Activated T-cell treated with anti-CD3 and anti-CD28 coated beads, Interleukin-2, amount 50 U/mL, for 72 hours (primary cell): Measurements from ENCODE around the gene SFTA2. TPM values are rescaled to one million over a fixed set of nuclear protein-coding genes. Genes with fewer than 3 reads are reported as not detected.

Experiments
- ATAC-seq, 2 donors: fragments of 150-1000 bp; cut with Tn5 transposase; replicated peaks in 1 of 2; 2 replicates each; pipeline ENCODE4 v1.10.0; 2021; ENCODE audit warnings: moderate library complexity in 2 of 2, mild to moderate bottlenecking in 1 of 2
- DNase-seq, 2 donors: peaks; one replicate each; pipeline ENCODE4 v3.0.0; 2021 to 2022; ENCODE audit warnings: mixed read lengths in 1 of 2
- H3K27ac Mint-ChIP-seq: one replicate; pipeline ENCODE4 v1.8.0; 2022; ENCODE audit warnings: mild to moderate bottlenecking, moderate library complexity, mixed read lengths
- H3K27me3 Mint-ChIP-seq: one replicate; pipeline ENCODE4 v1.8.0; 2022; ENCODE audit warnings: low read depth, mixed read lengths
- H3K36me3 Mint-ChIP-seq, 2 donors: one replicate each; pipeline ENCODE4 v1.8.0; 2022; ENCODE audit warnings: mixed read lengths in 2 of 2, mild to moderate bottlenecking in 1 of 2; ENCODE audit not compliant: insufficient read depth in 2 of 2
- H3K4me1 Mint-ChIP-seq: one replicate; pipeline ENCODE4 v1.8.0; 2022; ENCODE audit warnings: low read depth, mixed read lengths
- H3K4me3 Mint-ChIP-seq, 2 donors: one replicate each; pipeline ENCODE4 v1.8.0; 2022; ENCODE audit warnings: mild to moderate bottlenecking in 2 of 2, mixed read lengths in 2 of 2, moderate library complexity in 2 of 2
- H3K9me3 Mint-ChIP-seq, 2 donors: one replicate each; pipeline ENCODE4 v1.8.0; 2022; ENCODE audit warnings: mixed read lengths in 2 of 2
- total RNA-seq, 2 donors: library from RNA; stranded (reverse); gene quantifications; one replicate each; pipeline ENCODE4 v1.2.3, GENCODE V29; 2022

Gene SFTA2
- total RNA-seq, 2 donors from 2014 or later: 0.31 TPM; not detected in 1

GRCh38 chr6:30882204-30882758 lies 49.7 kb downstream of the SFTA2 start:
- Mint-ChIP-seq H3K36me3 (no peaks in the 10 kb centered on the region), H3K9me3 (no peaks in the 10 kb centered on the region), H3K4me1 (peaks cover 47% of the 10 kb centered on the region), H3K27ac (no peak overlapping the region), H3K4me3 (no peak overlapping the region), H3K27me3 (no peaks in the 10 kb centered on the region)
- DNase-seq: no peak
- ATAC-seq: no peak

- H3K4me1 Mint-ChIP-seq: peaks cover 50% of the 10 kb centered on the region
- no peak for ATAC-seq
These were observed 50.4 kb downstream of the SFTA2 start for GRCh38 chr6:30881392-30882203.

More at GRCh38 chr6:30881392-30882203, 50.4 kb downstream of the SFTA2 start:
- no peaks in the 10 kb centered on the region for H3K36me3 Mint-ChIP-seq
- no peak overlapping the region for H3K27ac Mint-ChIP-seq
- no peaks in the 10 kb centered on the region for H3K27me3 Mint-ChIP-seq
- H3K9me3 Mint-ChIP-seq: no peaks in the 10 kb centered on the region
- no peak for DNase-seq
- no peak overlapping the region for H3K4me3 Mint-ChIP-seq

Other genes with a start within 250 kb of the SFTA2 start
- 100 to 1,000 TPM; 179 to 200 TPM for gene PPP1R18, start 245.5 kb downstream of the SFTA2 start, total RNA-seq
- 10 to 100 TPM; 26.9 to 29.6 TPM for gene NRM, start 241.2 kb downstream of the SFTA2 start, total RNA-seq
- 100 to 1,000 TPM; 102 to 127 TPM for gene MDC1, start 214.9 kb downstream of the SFTA2 start, total RNA-seq
- gene TUBB, start 211.8 kb downstream of the SFTA2 start, total RNA-seq: 100 to 1,000 TPM; 668 to 724 TPM
- 100 to 1,000 TPM; 293 to 319 TPM for gene FLOT1, start 189.5 kb downstream of the SFTA2 start, total RNA-seq
- gene IER3, start 187.6 kb downstream of the SFTA2 start, total RNA-seq: 100 to 1,000 TPM; 174 to 197 TPM
- 10 to 100 TPM in 1 of 2 donors, 1 to 10 TPM in 1; 9.4 to 11.6 TPM for gene DDR1, start 47.7 kb downstream of the SFTA2 start, total RNA-seq
- gene GTF2H4, start 24.0 kb downstream of the SFTA2 start, total RNA-seq: 10 to 100 TPM; 43.5 to 46.9 TPM
- 10 to 100 TPM; 47.3 to 54.9 TPM for gene VARS2, start 17.9 kb downstream of the SFTA2 start, total RNA-seq
- under 1 TPM in 1 of 2 donors, not detected in 1; 0.09 TPM for gene MUCL3, start 8.8 kb upstream of the SFTA2 start, total RNA-seq
- not detected for gene MUC21, start 51.5 kb upstream of the SFTA2 start, total RNA-seq
- not detected for gene MUC22, start 78.3 kb upstream of the SFTA2 start, total RNA-seq
- gene C6orf15, start 180.4 kb upstream of the SFTA2 start, total RNA-seq: not detected
- gene PSORS1C1, start 182.6 kb upstream of the SFTA2 start, total RNA-seq: under 1 TPM in 1 of 2 donors, not detected in 1; 0.67 TPM
- gene CDSN, start 188.3 kb upstream of the SFTA2 start, total RNA-seq: not detected
- not detected for gene PSORS1C2, start 206.9 kb upstream of the SFTA2 start, total RNA-seq
- 10 to 100 TPM; 47.5 to 64.2 TPM for gene CCHCR1, start 225.6 kb upstream of the SFTA2 start, total RNA-seq
- gene TCF19, start 226.4 kb upstream of the SFTA2 start, total RNA-seq: 10 to 100 TPM; 63.8 to 82.7 TPM
- under 1 TPM in 1 of 2 donors, not detected in 1; 0.09 TPM for gene POU5F1, start 238.5 kb upstream of the SFTA2 start, total RNA-seq